SKM-1 treated with dmso at 0.1 percent for 144 hours (cell line): Measurements from ENCODE around the gene CD34.

ENCODE experiments used
- DNase-seq: peaks from one replicate; lab custom pipeline; 2025; ENCODE audit not compliant: unreplicated experiment; lab: John Stamatoyannopoulos, UW

Gene CD34

DNA sequence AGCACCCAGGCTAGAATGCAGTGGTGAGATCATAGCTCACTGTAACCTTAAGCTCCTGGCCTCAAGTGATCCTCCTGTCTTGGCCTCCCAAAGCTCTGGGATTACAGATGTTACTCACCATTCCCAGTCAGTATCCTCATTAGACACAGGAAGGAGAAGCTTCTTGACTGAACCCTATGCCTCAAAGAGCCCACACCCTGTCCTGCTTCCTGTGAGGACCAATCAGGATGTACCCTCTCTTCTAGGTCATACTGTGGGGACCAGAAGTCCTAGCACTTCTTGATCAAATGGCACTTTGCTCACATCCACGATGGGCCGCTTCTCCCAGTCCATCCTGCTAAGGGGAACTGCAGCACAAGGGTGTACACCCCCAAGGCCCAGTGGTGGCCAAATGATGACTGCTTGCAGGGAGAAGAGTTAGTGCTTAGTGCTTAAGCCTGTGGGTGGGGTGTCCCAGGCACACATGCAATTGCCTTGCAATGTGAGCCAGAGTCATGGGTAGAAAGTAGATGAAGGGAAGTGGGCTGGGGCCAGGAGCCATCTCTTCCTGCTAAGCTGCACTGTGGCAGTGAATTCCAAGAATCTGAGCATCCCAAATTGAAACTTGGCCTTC, 9.8 kb downstream of the CD34 start:
- no peak for DNase-seq

GRCh38 chr1:207898836-207899235, 12.1 kb downstream of the CD34 start:
- no peak for DNase-seq

- DNase-seq: no peak
Observed at GRCh38 chr1:207898260-207898659, 12.7 kb downstream of the CD34 start.

GRCh38 chr1:207897188-207897587, 13.7 kb downstream of the CD34 start:
- no peak for DNase-seq

DNA sequence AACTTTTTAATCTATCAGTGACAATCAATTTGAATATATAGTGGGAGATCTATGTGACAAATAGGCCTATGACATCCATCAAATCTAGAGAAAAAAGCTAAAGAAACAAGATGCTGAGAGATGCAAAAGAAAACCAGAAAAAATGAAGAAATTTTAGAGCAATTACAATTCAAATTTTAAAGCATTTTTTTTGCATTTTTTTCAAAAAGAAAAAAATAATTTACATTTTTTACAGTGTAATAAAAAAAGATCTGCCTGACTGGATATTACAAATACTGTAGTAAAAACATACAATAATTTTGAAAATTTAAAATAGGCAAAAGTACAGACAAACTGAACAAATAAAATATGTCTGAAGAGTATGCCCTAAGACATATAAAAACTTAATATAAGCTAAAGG, 14.4 kb downstream of the CD34 start:
- no peak for DNase-seq

- DNase-seq: no peak
Observed at GRCh38 chr1:207894704-207895103, 16.2 kb downstream of the CD34 start.

DNA sequence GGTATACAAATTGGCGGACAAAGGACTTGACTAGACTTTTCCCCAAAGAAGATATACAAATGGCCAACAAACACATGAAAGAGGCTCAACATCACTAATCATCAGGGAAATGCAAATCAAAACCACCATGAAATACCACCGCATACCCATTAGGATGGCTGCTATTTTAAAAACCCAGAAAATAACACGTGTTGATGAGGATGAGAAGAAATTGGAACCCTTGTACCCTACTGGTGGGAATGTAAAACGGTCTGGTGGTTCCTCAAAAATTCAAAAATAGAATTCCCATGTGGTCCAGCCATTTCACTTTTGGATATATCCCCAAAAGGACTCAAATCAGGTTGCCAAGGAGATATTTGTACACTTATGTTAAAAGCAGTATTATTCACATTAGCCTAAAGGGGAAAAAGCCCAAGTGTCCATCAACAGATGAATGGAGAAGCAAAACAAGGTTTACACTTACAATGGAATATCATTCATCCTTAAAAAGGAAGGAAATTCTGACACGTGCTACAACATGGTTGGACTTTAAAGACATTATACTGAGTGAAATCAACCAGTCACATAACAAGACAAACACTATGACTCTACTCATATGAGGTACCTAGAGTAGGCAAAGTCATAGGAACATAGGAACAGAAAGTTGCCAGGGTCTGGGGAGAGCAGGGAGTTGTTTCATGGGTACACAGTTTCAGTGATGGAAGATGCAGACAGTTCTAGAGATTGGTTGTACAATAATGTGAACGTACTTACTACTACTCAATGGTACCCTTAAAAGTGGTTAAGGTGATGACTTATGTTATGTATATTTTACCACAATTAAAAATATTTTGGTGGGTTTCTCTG, 17.0 kb downstream of the CD34 start:
- DNase-seq: no peak

- no peak for DNase-seq
Observed at GRCh38 chr1:207892764-207893163, 18.2 kb downstream of the CD34 start.

DNA sequence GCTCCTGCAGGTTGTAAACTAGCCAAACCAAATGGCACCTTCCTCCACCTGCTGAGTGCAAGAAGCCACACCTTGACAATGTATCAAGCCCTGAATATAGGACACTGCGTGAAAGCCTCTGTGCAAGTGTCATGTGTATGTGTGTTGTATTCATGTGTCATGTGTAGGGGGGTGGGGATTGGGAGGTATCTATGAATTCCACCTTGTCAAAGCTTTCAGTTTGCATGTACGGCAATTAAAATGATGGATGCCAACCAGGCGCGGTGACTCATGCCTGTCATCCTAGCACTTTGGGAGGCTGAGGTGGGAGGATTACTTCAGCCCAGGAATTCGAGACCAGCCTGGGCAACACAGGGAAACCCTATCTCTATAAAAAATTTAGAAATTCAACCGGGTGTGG, 19.8 kb downstream of the CD34 start:
- DNase-seq: no peak

- DNase-seq: peak; percentile 61
Observed at GRCh38 chr1:207890136-207890738, 20.7 kb downstream of the CD34 start.

- DNase-seq: no peak
Observed at GRCh38 chr1:207888652-207889051, 22.3 kb downstream of the CD34 start.

DNA sequence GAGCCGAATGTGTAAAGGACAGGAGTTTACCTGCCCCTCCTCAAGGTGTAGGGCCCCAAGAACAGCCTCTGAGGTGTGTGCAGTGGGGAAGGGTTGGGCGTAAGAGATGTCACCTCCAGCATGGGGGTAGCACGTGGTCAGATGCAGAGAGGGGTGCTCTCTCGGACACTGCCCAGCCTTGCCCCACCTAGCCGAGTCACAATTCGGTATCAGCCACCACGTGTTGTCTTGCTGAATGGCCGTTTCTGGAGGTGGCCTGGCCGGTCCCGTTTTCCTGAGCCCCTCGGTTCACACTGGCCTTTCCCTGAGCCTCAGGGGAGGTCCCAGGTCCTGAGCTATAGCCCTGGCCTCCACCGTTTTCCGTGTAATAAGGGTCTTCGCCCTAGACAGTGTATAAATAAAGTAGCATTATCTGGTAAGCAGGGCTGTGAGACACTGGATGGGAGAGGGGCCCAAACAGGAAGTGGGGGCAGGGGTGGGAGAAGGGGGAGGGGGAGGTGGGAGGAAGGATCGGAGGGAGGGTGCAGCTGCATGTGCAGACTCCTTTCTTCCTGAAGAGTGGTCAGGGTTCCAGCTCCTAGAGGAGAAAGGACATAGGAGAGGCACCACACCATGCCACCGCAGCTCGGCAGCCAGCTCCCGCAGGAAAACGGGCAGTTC, 23.3 kb downstream of the CD34 start:
- DNase-seq: no peak

DNA sequence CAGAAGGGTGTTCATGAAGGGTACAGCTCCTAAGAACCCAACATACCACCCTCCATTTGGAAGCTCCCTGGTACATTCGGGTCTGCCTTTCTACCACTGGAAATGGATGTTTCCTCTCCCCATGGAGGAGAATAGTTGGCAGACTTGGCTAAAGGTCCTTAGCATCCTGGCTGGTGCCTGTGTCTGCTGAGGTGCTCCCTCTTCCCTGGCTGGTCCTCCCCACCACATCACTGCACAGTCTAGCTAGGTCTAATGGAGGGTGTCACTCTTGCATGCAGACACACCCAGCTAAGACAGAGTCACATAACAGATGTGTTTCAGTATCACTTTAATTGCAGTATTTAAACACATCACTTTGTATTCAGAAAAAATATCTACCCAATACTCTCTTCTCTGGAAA, 24.7 kb downstream of the CD34 start:
- no peak for DNase-seq

GRCh38 chr1:207885129-207886032, 25.5 kb downstream of the CD34 start:
- DNase-seq: peak; percentile 86

- DNase-seq: no peak
Observed at GRCh38 chr1:207884266-207885029, 26.5 kb downstream of the CD34 start.

GRCh38 chr1:207883660-207884250, 27.2 kb downstream of the CD34 start:
- no peak for DNase-seq

DNA sequence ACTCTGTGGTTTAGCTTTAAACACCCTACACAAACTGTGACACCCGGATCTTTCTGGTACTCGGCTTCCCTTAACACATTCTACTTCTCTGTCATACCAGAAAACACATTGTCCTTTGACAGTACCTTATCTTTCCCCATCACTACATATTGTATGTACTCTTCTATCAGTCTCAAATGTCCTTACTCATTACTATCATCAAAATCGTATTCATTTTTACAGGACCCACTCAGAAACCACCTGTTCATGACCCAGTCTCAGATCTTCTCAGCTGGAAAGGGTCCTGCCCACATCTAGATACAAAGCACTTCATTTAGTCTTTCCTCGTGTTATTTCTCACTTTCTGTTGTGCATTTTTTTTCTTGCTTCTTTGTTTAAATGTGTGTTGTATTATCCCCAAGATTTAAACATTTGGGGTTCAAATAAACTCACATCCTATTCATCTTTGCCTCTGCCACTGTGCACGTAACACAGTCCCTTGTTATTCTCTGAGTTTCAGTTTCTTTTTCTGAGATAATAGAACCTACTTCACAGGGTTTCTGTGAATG, 27.7 kb downstream of the CD34 start:
- DNase-seq: no peak

DNA sequence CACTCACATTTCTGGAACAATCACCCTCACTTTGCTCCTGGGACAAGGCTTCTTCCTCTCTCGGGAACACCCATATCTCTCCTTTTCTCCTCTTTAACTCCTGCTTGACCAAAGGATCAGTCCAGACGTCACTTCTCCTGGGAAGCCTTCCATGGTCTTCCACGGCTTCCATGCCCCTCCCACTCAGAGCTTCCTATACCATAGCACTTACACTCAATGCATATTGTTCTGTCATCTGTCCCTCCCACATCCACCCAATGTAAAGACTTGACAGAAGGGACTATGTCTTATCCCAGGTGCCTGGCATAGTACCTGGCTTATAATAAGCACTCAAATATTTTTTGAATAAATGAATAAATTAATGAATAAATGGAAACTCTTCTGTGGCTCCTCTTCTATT, 28.2 kb downstream of the CD34 start:
- no peak for DNase-seq

GRCh38 chr1:207878939-207879338, 32.0 kb downstream of the CD34 start:
- no peak for DNase-seq
